ENCODE results near the gene SLC25A26.

SLC25A26 gene

DNA sequence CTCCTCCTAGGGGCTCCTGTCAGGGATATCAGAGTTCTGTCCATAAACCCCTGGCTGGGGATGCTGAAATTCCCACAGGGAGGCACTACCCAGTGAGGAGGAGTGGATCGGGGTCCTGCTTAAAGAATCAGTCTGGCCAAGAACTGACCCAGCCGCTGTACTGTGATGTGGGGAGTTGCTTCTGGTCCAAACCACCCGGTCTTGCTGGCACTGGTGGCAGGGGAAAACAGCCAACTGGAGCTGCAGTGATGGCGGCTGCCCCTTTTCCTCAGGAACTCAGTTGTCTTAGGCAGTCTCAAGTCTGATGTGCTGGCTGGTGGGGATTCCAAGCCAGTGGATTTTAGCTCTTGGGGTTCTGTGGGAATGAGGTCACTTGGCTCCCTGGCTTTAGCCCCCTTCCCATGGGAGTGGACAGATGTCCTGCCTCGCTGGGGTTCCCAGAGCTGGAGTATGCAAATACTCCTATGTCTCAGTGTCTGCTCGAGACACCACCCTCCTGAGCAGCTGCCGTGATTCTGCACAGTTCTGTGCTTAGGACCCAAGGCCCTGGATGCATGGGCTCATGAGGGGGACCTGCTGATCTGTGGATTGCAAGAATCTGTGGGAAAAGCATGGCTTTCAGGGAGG is 97.1 kb downstream of the SLC25A26 start:
- DNase-seq (ENCODE audit: low read depth in 2 of 2, low spot score in 1 of 2) = no peak

DNA sequence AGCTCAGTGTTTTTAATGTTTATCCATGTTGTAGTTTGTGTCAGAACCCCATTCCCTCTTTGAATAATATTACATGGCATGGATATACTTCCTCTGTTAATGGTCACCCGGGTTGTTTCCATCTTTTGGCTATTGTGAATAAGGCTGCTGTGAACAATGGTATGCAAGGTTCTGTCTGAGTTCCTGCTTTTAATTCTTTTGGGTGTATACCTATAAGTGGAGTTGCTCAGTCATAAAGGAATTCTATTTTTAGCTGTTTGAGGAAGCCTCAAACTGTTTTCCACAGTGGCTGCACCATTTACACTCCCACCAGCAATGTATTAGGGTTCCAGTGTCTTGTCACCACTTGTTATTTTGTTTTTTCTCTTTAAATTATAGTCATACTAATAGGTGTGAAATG is 99.6 kb downstream of the SLC25A26 start:
- DNase-seq (ENCODE audit: low read depth in 2 of 2, low spot score in 1 of 2) = no peak

DNA sequence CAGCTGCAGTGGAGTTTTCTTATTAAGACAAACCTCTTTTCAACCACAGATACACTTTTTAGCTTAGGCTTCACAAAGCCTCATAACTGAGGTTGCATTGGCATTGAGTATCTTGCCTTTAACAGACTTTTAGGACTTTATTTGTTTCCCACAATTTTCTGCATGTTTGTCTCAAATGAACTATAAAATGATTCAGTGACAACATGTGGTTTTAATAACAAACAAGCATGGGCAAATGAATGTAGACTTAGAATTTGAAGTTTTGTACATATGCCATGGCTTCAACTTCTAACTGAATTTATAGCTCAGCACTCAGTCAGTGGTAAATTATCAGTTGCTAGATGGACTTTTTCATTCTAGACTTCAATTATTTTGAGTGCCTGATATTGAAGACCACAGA is 101.6 kb downstream of the SLC25A26 start:
- no peak for DNase-seq (ENCODE audit: low read depth in 2 of 2, low spot score in 1 of 2)

DNA sequence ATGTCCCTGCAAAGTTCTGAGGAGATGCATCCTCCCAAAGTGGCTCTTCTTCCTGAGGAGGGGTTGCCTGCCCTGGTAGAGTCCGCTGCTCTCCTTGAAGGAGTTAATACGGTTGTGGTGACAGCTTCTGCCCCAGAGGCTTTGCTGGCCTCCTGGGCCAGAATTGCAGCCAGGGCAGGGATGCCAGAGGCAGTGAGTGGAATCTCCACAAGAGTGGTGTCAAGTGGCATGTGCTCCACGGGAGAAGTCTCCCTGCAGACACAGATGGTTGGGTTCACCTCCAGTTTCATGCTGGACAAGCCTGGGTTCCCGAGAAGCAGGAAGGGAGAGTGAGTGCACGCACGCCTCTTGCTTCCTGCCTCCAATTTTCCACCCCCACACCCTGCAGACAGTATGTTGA is 105.5 kb downstream of the SLC25A26 start:
- DNase-seq (ENCODE audit: low read depth in 2 of 2, low spot score in 1 of 2) = no peak

DNA sequence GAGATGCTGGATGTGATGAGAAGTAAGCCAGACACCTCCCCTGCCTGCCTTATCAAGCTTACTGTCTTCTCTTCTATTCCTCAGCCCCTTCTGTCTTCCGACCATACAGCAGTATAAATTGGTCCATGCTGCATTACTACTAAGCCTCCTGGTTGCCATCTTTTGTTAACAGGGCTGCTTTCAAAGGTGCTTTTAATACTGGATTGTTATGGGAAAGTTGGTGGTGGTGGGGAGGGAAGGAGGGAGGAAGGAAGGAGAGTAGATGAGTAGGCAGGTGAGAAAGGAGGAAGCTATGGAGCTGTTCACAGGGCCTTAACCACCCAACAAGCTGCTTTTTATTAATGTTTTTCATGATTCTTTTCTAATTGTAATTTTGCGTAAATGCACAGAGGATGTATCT is 114.9 kb downstream of the SLC25A26 start:
- no peak for DNase-seq (ENCODE audit: low read depth in 2 of 2, low spot score in 1 of 2)

DNA sequence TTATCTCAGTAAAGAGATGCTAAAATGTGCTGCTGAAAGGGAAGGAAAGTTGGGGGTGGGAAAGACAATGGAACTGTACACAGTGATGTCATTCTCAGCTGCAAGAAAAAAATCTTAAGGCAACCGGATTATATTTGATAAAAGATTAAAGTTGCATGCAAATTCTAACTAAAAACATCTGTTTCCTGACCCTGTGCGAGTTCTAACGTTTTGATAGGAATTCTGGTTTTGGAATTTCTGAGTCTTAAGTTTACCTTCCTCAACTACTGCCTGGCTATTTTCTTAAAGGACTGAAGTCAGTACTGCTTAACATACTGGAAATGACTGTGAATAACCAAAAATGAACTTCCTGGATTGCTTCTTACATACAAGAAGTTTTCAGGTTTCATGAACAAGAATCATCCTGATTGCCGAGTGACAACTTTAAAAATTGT is 115.5 kb downstream of the SLC25A26 start:
- DNase-seq (ENCODE audit: low read depth in 2 of 2, low spot score in 1 of 2) = no peak

DNA sequence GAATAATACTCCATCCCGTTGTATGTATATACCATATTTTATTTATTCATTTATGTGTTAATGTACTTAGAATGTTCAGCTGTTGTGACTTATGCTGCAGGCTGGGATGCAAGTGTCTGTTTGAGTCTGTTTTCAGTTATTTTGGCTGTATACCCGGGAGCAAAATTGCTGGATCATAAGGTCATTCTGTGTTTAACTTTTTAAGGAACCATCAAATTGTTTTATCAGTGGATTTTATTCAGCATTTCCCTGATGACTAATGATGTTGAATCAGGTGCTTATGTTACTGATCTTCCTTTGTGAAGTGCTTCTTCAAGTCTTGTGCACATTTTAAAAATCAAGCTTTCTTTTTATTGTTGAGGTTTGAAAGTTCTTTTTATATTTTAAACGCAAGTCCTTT is 118.1 kb downstream of the SLC25A26 start:
- no peak for DNase-seq (ENCODE audit: low read depth in 2 of 2, low spot score in 1 of 2)

DNA sequence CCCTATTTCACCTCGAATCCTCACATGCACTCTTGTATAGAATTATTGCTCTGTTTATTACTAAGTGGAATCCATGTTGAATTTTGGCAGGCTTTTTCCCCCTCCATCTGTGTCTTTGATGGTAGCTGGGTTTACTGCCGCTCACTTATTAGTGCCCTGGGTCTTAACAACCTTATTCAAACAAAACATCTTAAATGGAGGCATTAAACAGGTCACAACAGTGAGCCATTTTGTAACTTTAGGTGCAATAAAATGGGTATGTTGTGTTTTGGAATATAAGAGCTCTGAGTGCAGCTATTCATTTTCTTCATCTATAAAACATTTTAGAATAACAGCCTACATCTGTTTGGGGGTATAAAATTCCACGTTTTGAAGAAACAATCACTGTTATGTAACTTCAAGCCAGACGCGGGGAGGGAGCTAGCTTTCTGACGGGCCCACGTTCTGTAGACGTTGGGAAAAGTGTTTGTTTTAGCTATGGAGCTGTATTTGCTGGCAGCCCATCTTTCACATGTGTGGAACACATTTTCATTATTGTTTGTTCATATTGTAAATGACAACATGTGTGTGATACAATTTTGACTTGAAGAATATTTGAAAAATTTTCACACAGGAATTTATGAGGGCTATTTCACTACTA is 122.0 kb downstream of the SLC25A26 start:
- no peak for DNase-seq (ENCODE audit: low read depth in 2 of 2, low spot score in 1 of 2)

DNA sequence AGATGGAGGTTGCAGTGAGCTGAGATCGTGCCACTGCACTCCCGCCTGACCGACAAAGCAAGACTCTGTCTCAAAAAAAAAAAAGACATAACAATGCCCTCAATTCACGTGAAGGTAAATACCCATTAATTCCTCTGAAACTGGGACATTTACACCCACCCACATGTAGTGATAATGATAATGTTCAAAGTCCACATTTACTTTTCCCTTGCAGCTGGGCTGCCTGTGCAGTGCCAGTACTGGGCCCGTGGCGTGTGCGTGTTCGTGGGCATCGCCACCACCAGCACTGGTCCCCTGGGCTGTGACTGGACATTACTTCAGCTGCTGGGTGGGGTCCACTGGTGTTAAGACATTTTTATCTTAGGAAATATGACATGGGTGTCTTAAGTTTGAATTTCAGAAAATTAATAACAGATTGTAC is 123.6 kb downstream of the SLC25A26 start:
- DNase-seq (ENCODE audit: low read depth in 2 of 2, low spot score in 1 of 2) = no peak

DNA sequence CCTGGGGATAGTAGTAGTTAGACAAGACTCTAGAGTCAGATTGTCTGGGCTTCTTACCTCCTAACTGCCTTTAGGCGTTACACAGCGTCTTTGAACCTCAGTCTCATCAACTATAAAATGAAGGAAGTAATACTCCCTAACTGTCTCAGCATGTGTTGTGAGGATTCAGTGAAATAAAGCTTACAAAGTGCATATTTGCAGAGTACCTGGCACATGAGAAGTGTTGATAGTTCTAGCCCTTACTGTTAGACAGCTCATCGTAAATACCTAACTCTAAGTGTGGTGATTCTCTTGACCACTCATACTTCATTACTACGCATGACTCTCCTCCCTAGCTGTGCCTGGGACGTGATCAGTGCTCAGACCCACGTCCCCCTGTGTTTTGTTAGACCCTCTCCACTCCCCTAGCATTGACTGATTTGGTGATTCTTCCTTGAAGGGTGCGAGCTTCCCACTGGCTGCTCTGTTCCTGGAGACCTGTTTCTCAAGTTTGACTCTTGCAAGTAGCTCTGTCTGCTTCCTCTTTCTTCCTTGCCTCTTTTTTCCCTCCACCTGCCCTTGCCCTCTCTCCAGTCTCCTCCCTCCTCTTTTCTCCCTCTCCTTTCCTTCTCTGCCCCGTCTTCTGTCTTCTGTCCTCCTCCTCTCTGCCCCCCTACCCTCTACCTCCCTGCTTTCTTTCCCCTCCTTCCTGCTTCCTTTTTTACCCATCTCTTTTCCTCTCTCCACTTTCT is 124.2 kb downstream of the SLC25A26 start:
- DNase-seq (ENCODE audit: low read depth in 2 of 2, low spot score in 1 of 2) = no peak

DNA sequence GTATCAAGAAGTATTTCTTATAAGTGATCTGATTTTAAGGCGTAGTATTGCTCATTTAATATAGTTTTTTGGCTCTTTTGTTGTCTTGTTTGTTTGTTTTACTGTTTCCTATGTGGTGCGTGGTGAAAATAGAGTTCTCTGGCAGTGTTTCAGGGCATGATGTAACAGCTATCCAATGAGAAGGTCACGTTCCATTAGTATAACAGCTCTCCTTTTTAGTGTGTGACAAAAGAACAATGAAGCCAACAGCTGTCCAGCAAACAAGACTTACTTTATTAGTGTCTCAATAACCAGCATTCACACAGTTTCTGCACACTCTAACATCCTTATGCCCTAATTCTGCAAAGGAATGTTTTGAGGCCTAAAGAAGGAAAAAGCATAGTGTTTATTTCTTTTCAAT is 127.9 kb downstream of the SLC25A26 start:
- DNase-seq (ENCODE audit: low read depth in 2 of 2, low spot score in 1 of 2) = no peak

DNA sequence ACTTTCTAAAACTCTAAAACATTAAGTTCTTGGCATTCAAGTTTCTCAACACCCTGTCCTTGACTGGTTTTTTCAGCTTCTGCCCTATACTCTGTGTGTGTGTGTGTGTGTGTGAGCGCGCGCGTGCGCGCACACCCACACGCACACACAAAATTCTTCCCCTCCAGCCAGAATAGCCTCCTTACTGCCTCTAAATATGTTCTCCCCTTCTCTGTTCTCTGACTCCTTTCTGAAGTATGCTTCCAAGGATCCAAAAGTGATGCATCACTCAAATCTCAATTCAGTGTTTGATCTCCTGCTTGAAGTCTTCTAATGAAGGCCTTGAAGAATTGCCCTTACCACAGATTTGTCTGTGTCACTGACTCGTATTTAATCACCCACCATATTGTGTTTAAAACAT is 129.8 kb downstream of the SLC25A26 start:
- no peak for DNase-seq (ENCODE audit: low read depth in 2 of 2, low spot score in 1 of 2)

DNA sequence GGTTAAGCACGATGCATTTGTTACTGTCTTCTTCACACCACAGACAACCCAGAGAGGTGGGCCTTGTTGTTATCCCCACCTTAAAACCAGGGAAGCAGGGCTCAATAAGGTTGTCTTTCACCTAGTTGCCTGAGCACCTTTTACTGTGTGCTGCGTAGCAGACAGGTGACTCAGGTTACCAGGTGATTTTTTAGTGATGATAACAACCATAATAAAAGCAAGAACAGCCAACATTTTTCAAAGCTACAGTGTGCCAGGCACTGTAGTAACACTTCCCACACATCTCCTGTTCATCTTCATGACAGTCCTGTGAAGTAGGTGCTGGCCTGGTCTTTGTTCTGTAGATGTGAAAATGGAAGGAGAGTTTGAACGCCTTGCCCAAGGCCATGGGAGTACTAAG is 132.2 kb downstream of the SLC25A26 start:
- DNase-seq (ENCODE audit: low read depth in 2 of 2, low spot score in 1 of 2) = no peak

DNA sequence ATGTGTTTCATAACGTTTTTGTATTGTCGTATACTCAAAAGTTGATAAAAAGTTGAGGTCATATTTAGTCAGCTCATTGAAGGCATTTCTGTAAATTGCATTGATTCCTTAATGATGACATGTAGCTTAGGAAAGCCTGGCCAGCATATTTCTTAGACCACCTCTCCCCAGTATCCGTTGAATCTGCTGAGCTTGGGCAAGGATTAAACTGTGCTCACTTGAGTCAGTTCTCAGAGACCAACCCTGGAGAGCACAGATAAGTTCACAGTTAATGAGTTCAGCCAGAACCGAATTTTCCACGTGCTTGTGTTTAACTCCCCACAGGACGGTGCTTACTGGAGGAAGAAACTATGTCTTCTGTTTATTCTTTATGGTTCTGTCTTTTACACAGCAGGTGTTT is 132.7 kb downstream of the SLC25A26 start:
- DNase-seq (ENCODE audit: low read depth in 2 of 2, low spot score in 1 of 2) = no peak

DNA sequence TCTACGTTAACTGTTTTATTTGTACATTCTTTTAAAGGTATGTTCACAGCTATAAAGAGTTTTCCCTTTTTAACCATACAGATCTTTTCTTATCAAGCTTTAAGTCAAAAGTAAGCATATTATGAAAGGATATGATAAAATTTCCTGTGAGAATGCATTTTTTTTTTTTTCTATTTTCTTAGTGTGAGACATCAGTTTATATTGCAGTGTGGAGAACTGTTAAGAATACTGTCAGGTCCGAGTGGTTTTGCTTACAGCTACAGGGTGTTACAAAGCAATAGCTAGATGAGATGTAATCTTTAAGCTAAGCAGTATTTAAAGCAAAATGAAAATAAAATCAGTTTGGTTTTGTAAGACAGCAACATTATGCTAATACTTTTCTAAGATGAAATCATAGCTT is 133.2 kb downstream of the SLC25A26 start:
- no peak for DNase-seq (ENCODE audit: low read depth in 2 of 2, low spot score in 1 of 2)

DNA sequence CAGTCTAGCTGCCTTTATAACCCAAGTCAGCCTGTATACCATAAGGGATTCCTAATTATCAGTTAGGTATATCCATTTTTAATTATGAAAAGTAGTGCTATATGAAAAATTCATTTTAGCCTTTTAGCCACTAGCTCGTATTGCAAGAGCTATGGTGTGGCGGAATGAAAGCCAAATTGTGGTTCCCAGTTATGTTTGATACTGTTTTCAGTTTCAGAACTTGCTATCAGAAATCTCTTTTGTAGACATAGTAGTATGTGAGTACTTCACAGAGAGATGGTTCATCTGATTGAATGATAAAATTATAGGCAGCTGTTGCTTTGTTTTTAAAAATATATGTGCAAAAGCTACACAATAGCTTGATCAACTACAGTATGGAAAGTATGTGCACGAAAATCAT is 134.6 kb downstream of the SLC25A26 start:
- DNase-seq (ENCODE audit: low read depth in 2 of 2, low spot score in 1 of 2) = no peak

DNA sequence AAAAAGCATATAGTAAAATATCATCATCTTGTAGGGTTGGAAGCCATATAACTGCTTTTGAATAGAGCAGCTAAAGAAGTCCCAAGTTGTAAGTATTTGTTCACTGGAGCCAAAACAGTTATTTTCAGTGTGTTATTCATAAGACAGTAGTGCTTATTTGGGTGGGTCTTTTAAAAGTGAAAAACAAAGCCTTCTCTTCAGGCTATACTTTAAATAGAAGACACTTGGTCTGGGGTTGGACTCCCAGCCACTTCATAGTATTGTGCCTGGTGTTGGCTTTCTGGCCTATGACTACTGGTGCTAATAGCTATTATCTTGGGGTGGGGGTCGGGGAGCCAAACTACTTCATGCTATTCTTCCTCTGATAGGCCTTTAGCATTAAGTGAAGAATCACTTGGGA is 135.2 kb downstream of the SLC25A26 start:
- DNase-seq (ENCODE audit: low read depth in 2 of 2, low spot score in 1 of 2) = no peak

DNA sequence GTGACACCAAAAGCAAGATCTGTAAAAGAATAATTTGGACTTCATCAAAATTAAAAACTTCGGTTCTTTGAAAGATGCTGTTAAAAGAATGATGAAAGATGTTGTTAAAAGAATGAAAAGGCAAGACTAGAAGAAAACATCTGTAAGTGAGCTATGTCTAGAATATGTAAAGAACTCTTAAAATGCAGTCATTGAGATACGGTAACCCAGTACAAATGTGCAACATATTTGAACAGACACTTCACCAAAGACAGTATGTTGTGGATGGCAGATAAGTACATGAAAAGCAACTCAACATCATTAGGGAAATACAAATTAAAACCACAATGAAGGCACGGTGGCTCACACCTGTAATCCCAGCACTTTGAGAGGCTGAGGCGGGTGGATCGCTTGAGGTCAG is 140.6 kb downstream of the SLC25A26 start:
- DNase-seq (ENCODE audit: low read depth in 2 of 2, low spot score in 1 of 2) = no peak

DNA sequence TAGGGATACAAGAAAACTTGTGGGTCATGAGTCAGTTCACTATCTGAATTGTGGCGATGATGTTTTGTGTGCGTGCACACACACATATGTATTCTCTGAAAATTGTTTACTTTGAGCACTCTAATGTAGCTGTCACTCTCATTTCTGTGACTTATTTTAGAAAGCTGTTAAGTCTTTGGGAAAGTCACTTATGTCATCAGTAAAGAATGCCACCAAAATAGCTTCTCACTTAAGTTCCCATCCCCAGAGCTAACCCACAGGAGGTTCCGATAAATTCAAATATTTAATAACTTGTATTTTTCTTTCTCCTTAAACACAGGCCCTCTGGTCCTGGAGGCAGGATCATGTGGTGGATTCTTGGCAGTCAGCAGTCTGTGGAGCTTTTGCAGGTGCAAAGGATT is 141.7 kb downstream of the SLC25A26 start:
- no peak for DNase-seq (ENCODE audit: low read depth in 2 of 2, low spot score in 1 of 2)

DNA sequence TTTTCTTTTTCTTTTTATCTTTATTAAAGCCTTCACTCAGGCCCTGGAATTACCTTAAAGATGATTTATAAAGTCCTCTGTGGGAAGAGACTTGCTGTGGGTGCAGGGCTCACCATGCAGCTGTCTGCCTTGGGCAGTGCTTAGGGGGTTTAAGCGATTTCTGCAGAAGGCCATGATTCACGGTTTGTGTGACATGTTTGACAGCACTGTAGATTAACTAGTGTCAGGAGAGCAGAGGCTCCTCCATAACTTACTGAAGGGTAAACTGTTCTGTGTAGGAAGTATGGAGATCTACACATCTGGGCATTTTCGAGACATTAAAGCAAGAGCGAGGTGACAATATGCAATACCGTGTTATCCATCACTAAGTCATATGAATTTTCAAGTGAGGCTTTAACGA is 142.3 kb downstream of the SLC25A26 start:
- no peak for DNase-seq (ENCODE audit: low read depth in 2 of 2, low spot score in 1 of 2)

DNA sequence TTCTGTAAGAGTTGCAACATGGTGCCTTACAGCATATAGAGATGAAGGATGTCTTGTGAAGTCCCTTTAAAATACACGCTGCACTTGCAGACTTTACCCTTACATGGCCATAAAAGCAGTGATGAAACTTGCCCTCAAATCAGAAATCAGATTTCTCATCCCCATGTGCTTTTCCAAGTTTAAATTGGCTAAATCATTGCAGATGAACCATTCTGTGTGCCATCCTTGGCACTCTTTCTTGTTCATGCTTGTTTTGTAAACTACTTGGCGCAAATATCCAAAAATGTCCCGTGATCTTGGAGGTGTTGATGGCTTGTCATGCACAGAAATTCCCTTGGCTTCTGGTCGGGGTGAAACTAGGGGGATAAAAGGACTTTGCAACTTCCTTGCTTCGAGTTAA is 144.3 kb downstream of the SLC25A26 start:
- no peak for DNase-seq (ENCODE audit: low read depth in 2 of 2, low spot score in 1 of 2)

DNA sequence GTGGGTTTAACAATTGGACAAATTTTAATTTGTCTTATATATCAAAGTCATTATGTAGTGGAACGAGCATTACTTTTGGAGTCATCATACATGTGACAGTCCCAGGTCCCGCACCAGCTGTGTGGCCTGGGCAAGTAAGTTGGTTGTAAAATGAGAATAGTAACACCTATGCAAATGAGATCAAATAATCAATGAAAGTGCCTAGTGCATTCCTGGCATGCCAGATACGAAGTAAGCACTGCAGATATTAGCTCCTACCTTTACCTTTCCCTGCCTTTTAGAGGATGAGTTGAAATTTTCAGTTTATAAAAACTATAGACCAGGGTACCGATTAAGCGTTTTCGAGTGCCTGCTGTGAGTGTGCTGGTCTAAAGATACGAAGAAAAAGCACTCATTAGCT is 145.9 kb downstream of the SLC25A26 start:
- DNase-seq (ENCODE audit: low read depth in 2 of 2, low spot score in 1 of 2) = no peak

DNA sequence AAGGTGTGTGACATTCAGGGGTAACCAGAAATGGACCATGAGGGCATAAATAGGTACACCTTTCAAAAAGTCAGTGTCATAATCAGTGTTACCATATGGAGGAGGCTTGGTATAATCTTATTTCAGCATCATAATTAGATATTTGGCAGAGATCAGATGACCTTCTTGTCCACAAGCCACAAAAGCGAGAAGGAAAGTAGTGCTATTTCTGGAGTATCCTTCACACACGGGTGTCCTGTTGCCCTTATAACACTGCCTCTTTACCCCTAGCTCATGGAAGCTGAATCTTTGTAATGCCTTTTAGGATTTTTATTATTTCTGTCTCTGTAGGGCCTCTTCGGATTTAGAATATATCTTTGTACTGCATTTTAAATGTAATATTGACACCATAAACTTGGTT is 147.2 kb downstream of the SLC25A26 start:
- no peak for DNase-seq (ENCODE audit: low read depth in 2 of 2, low spot score in 1 of 2)
